H1 (cell line): Measurements from ENCODE around the gene BCO1. TPM values are rescaled to one million over a fixed set of nuclear protein-coding genes. Genes with fewer than 3 reads are reported as not detected.

Experiments
- CTCF ChIA-PET: fragments of 300-600 bp; sonication (Branson Sonifier 250); formaldehyde crosslinking; loops from one replicate; lab custom pipeline; 2021; ENCODE audit not compliant: partially characterized antibody; lab: Charles Lee
- POLR2A ChIA-PET: fragments of 300-600 bp; sonication (Branson Sonifier 250); formaldehyde crosslinking; loops from one replicate; lab custom pipeline; 2021; ENCODE audit warnings: inconsistent platforms; ENCODE audit not compliant: partially characterized antibody; lab: Charles Lee
- DNase-seq, 2 experiments: peaks; one replicate each; pipeline versions ENCODE4 v3.0.0 to v3.0.0-alpha.2; 2010 to 2022; ENCODE audit warnings: low spot score in 2 of 2, low read depth in 1 of 2, mixed read lengths in 1 of 2
- FAIRE-seq: peaks from 2 replicates; lab custom pipeline; 2011; peaks lifted over from hg19 to GRCh38; lab: Jason Lieb, UNC
- H2AFZ ChIP-seq: 2 replicates; pipeline ENCODE4 v1.8.1; 2012; ENCODE audit warnings: low read length, inconsistent platforms
- H2AK5ac ChIP-seq: 2 replicates; pipeline ENCODE4 v1.6.1; 2013; ENCODE audit warnings: low read depth, low read length
- H2BK120ac ChIP-seq: replicated peaks from 2 replicates; pipeline ENCODE3; 2013; ENCODE audit warnings: low read depth, low read length, inconsistent platforms
- H2BK12ac ChIP-seq: 2 replicates; pipeline ENCODE4 v1.6.1; 2013; ENCODE audit warnings: low read depth, low read length
- H2BK15ac ChIP-seq: 2 replicates; pipeline ENCODE4 v1.6.1; 2013; ENCODE audit warnings: low read length
- H2BK20ac ChIP-seq: 2 replicates; pipeline ENCODE4 v1.6.1; 2013; ENCODE audit warnings: low read length
- H2BK5ac ChIP-seq: 2 replicates; pipeline ENCODE4 v1.6.1; 2013; ENCODE audit warnings: low read depth, low read length
- H3K14ac ChIP-seq: 2 replicates; pipeline ENCODE4 v1.6.1; 2013; ENCODE audit warnings: inconsistent platforms; ENCODE audit not compliant: insufficient read length
- H3K18ac ChIP-seq: 2 replicates; pipeline ENCODE4 v1.6.1; 2013; ENCODE audit warnings: low read length; ENCODE audit errors: extremely low read depth
- H3K23ac ChIP-seq: 2 replicates; pipeline ENCODE4 v1.6.1; 2013; ENCODE audit warnings: inconsistent platforms; ENCODE audit not compliant: insufficient read length
- H3K23me2 ChIP-seq: 2 replicates; pipeline ENCODE4 v1.6.1; 2013; ENCODE audit warnings: low read depth, low read length
- H3K27ac ChIP-seq: 2 replicates; pipeline ENCODE4 v1.6.1; 2011; ENCODE audit warnings: low read depth, low read length, inconsistent platforms
- H3K27me3 ChIP-seq, 4 experiments: replicated peaks in 1 of 4; 1 replicate in 1 of 4; 2 replicates in 3 of 4; pipeline versions ENCODE4 v1.6.1 to v1.8.1; 2011 to 2013; ENCODE audit warnings: low read length in 3 of 4, mild to moderate bottlenecking in 3 of 4, inconsistent platforms in 2 of 4, mixed read lengths in 2 of 4, moderate library complexity in 1 of 4; ENCODE audit not compliant: control insufficient read depth in 3 of 4, insufficient read depth in 3 of 4; ENCODE audit errors: extremely low read depth in 1 of 4
- H3K36me3 ChIP-seq, 4 experiments: 2 replicates each; pipeline versions ENCODE4 v1.6.1 to v1.8.1; 2011 to 2013; ENCODE audit warnings: mild to moderate bottlenecking in 4 of 4, low read length in 3 of 4, moderate library complexity in 2 of 4, control low read depth in 1 of 4, inconsistent platforms in 1 of 4; ENCODE audit not compliant: insufficient read depth in 4 of 4, control insufficient read depth in 2 of 4
- H3K4ac ChIP-seq: replicated peaks from 2 replicates; pipeline ENCODE3; 2013; ENCODE audit warnings: low read length, low read depth, mixed read lengths, inconsistent platforms; ENCODE audit not compliant: insufficient read length
- H3K4me1 ChIP-seq, 4 experiments: replicated peaks in 1 of 4; 1 replicate in 1 of 4; 2 replicates in 3 of 4; pipeline versions ENCODE4 v1.6.1 to v1.8.1; 2011 to 2013; ENCODE audit warnings: low read length in 3 of 4, inconsistent platforms in 2 of 4, mixed read lengths in 1 of 4; ENCODE audit not compliant: insufficient read depth in 4 of 4, control insufficient read depth in 3 of 4
- H3K4me2 ChIP-seq, 2 experiments: 2 replicates each; pipeline versions ENCODE4 v1.6.1 to v1.8.1; 2011 to 2013; ENCODE audit warnings: low read depth in 2 of 2, low read length in 2 of 2, control low read depth in 1 of 2, inconsistent platforms in 1 of 2, mild to moderate bottlenecking in 1 of 2; ENCODE audit not compliant: insufficient read depth in 1 of 2
- H3K4me3 ChIP-seq, 4 experiments: fragments of 200-600, 300-600 bp in 1 of 4; sonication (generic), shearing (Covaris generic), sonication (Bioruptor Twin) in 1 of 4; 2 replicates each; pipeline versions ENCODE4 v1.5.1 to v1.8.1; 2011 to 2016; ENCODE audit warnings: low read length in 4 of 4, low read depth in 3 of 4, control low read depth in 2 of 4, inconsistent platforms in 2 of 4, mild to moderate bottlenecking in 2 of 4, mixed read lengths in 1 of 4, moderate library complexity in 1 of 4; ENCODE audit not compliant: insufficient read depth in 2 of 4; ENCODE audit errors: extremely low read depth in 1 of 4
- H3K56ac ChIP-seq: replicated peaks from 2 replicates; pipeline ENCODE3; 2013; ENCODE audit warnings: low read depth, mild to moderate bottlenecking, mixed read lengths, low read length, inconsistent platforms; ENCODE audit not compliant: insufficient read length
- H3K79me1 ChIP-seq: 2 replicates; pipeline ENCODE4 v1.6.1; 2013; ENCODE audit warnings: low read depth, low read length, control low read depth
- H3K79me2 ChIP-seq, 2 experiments: 2 replicates each; pipeline versions ENCODE4 v1.6.1 to v1.8.1; 2012 to 2013; ENCODE audit warnings: low read length in 2 of 2, mild to moderate bottlenecking in 2 of 2, inconsistent platforms in 1 of 2; ENCODE audit not compliant: insufficient read depth in 2 of 2, control insufficient read depth in 1 of 2
- H3K9ac ChIP-seq, 4 experiments: replicated peaks in 1 of 4; 1 replicate in 1 of 4; 2 replicates in 3 of 4; pipeline versions ENCODE4 v1.6.1 to v1.8.1; 2011 to 2013; ENCODE audit warnings: low read depth in 3 of 4, low read length in 3 of 4, control low read depth in 2 of 4, mild to moderate bottlenecking in 2 of 4, moderate library complexity in 2 of 4, inconsistent platforms in 1 of 4; ENCODE audit errors: extremely low read depth in 1 of 4
- H3K9me3 ChIP-seq, 2 experiments: 2 replicates each; pipeline versions ENCODE4 v1.6.1 to v1.8.1; 2012 to 2013; ENCODE audit warnings: mild to moderate bottlenecking in 2 of 2, moderate library complexity in 2 of 2, control low read depth in 1 of 2, inconsistent platforms in 1 of 2, low read depth in 1 of 2, low read length in 1 of 2, mixed read lengths in 1 of 2; ENCODE audit not compliant: insufficient read depth in 2 of 2
- H4K20me1 ChIP-seq, 2 experiments: replicated peaks in 1 of 2; 2 replicates each; pipeline versions ENCODE3 to v1.8.1; 2011 to 2013; ENCODE audit warnings: inconsistent platforms in 2 of 2, low read length in 2 of 2, mild to moderate bottlenecking in 1 of 2; ENCODE audit not compliant: insufficient read depth in 2 of 2, control insufficient read depth in 1 of 2
- H4K5ac ChIP-seq: 2 replicates; pipeline ENCODE4 v1.6.1; 2013; ENCODE audit warnings: low read length, low read depth, mixed read lengths, inconsistent platforms; ENCODE audit not compliant: insufficient read length
- H4K8ac ChIP-seq: 2 replicates; pipeline ENCODE4 v1.8.0; 2013; ENCODE audit warnings: mild to moderate bottlenecking, moderate library complexity, low read length, inconsistent platforms; ENCODE audit not compliant: insufficient read depth; ENCODE audit errors: extremely low read depth
- H4K91ac ChIP-seq: replicated peaks from 2 replicates; pipeline ENCODE3; 2013; ENCODE audit warnings: low read length, mixed read lengths, inconsistent platforms; ENCODE audit not compliant: insufficient read length
- CTCF ChIP-seq, 3 experiments: IDR thresholded peaks; 1 replicate in 2 of 3; 2 replicates in 1 of 3; pipeline versions ENCODE4 v1.5.1 to v1.6.1; 2011; ENCODE audit warnings: low read length in 3 of 3, mild to moderate bottlenecking in 3 of 3, inconsistent platforms in 2 of 3, low read depth in 1 of 3, moderate library complexity in 1 of 3; ENCODE audit not compliant: insufficient read depth in 1 of 3; ENCODE audit errors: control extremely low read depth in 1 of 3
- NRF1 ChIP-seq: IDR thresholded peaks from 2 replicates; pipeline ENCODE4 v1.6.1; 2011; ENCODE audit warnings: mild to moderate bottlenecking, low read depth, low read length, improper control_type of control experiment
- POLR2A ChIP-seq, 2 experiments: IDR thresholded peaks; 1 replicate in 1 of 2; 2 replicates in 1 of 2; pipeline ENCODE4 v1.6.1; 2011; ENCODE audit warnings: low read depth in 2 of 2, low read length in 2 of 2, mild to moderate bottlenecking in 2 of 2; ENCODE audit errors: control extremely low read depth in 1 of 2
- RAD21 ChIP-seq, 2 experiments: IDR thresholded peaks in 1 of 2; conservative IDR thresholded peaks in 1 of 2; 2 replicates each; pipeline ENCODE4 v1.6.1; 2011; ENCODE audit warnings: low read depth in 2 of 2, low read length in 2 of 2, improper control_type of control experiment in 1 of 2, inconsistent platforms in 1 of 2, mild to moderate bottlenecking in 1 of 2, moderate library complexity in 1 of 2
- RFX5 ChIP-seq: IDR thresholded peaks from 2 replicates; pipeline ENCODE4 v1.6.1; 2011; ENCODE audit warnings: low read depth, low read length, improper control_type of control experiment, borderline replicate concordance
- TAF7 ChIP-seq: optimal IDR thresholded peaks from 2 replicates; pipeline ENCODE3; 2011; ENCODE audit warnings: low read depth, mild to moderate bottlenecking, inconsistent platforms, low read length, moderate library complexity, borderline replicate concordance
- WGBS, 2 experiments: shearing (Covaris generic) in 1 of 2; methylation state at CpG; one replicate each; pipeline versions ENCODE4 v1.1.6 to v1.1.7; 2013 to 2015; ENCODE audit warnings: low lambda C conversion rate in 2 of 2, mixed read lengths in 2 of 2, inconsistent platforms in 1 of 2, low coverage in 1 of 2, missing lambda C conversion rate in 1 of 2; ENCODE audit not compliant: insufficient replicate concordance in 2 of 2, insufficient coverage in 1 of 2, insufficient read length in 1 of 2; ENCODE audit errors: extremely low coverage in 1 of 2, missing lambda C conversion rate in 1 of 2; 5-methylcytosine and 5-hydroxymethylcytosine counted together
- polyA plus RNA-seq, 7 experiments: library from polyadenylated mRNA; depleted of rRNA in 3 of 7; stranded (reverse) in 5 of 7; unstranded in 2 of 7; fragments of >200 nt in 5 of 7; fragments of 200-250 nt in 2 of 7; gene quantifications; 1 replicate in 5 of 7; 2 replicates in 1 of 7; 4 replicates in 1 of 7; pipeline versions ENCODE4 v1.2.1 to v1.2.3, GENCODE V29; 2011 to 2013; ENCODE audit warnings: missing spikeins in 2 of 7, mixed read lengths in 2 of 7
- total RNA-seq: library from RNA; stranded (reverse); fragmentation: NEBNext Ultra II Directional; extraction: Animal tissue kit (Norgen Biotek cat#: 25700); gene quantifications from 2 replicates; pipeline ENCODE4 v1.2.1, GENCODE V29; 2021

BCO1 gene
- total and polyA plus RNA-seq, 2 of the 8 experiments (the other 6 are each of a cell fraction or from before 2014, with no cell fraction given) = 0.21 TPM; not detected in 1

GRCh38 chr16:81232740-81233367 is 5.6 kb upstream of the BCO1 start:
- Histone ChIP-seq H3K14ac (no peak overlapping the region), H2BK5ac (no peak overlapping the region), H3K27ac (no peak overlapping the region), H3K9ac (no peak overlapping the region), H3K79me1 (no peaks in the 10 kb centered on the region), H3K9me3 (no peaks in the 10 kb centered on the region), H3K23me2 (no peaks in the 10 kb centered on the region), H3K4me1 (peaks cover 0 to 3% (median 1%) of the 10 kb centered on the region in 4 experiments; a peak in 4 of 7 replicates), H3K4me2 (no peak overlapping the region), H4K91ac (no peak overlapping the region), H4K5ac (no peak overlapping the region), H3K4me3 (no peak overlapping the region), H4K8ac (no peak overlapping the region), H2BK12ac (no peak overlapping the region), H3K79me2 (no peaks in the 10 kb centered on the region), H2AK5ac (no peak overlapping the region), H3K23ac (no peak overlapping the region), H3K56ac (no peak overlapping the region), H2BK120ac (no peak overlapping the region), H3K4ac (no peak overlapping the region), H2BK15ac (no peak overlapping the region), H3K18ac (no peak overlapping the region), H3K36me3 (no peaks in the 10 kb centered on the region), H3K27me3 (0 out of 7 replicates have a peak, but pooled peaks cover 0 to 2% (median 0%) of the 10 kb centered on the region in 4 experiments), H4K20me1 (no peaks in the 10 kb centered on the region), H2AFZ (0 out of 2 replicates have a peak overlapping the region, but pooled peaks have one; percentile 11), H2BK20ac (no peak overlapping the region)
- ChIA-PET POLR2A (no interaction called here), CTCF (interaction anchor here (1.2 kb wide), 1 partner anchor 12 kb away, joined by 3 read pairs; no protein-coding TSS in a partner anchor)
- DNase-seq (no peak), FAIRE-seq (no peak)
- 93% methylated on average over 8 of the region's 8 CpGs; no CpG with 5 or more reads in 1 of the 2 experiments for WGBS, 2 experiments
- TF ChIP-seq NRF1 (no peak), RAD21 (IDR thresholded peaks at IDR 0.05 in 1 of 2, conservative IDR thresholded peaks at IDR 0.05 in 1 of 2; ENCODE audit: low read depth in 2 of 2, low read length in 2 of 2) (no peak), RFX5 (no peak), TAF7 (no peak), CTCF (IDR thresholded peaks at IDR 0.05; ENCODE audit: control extremely low read depth in 1 of 3, insufficient read depth in 1 of 3, low read depth in 1 of 3, low read length in 3 of 3) (no peak), POLR2A (IDR thresholded peaks at IDR 0.05; ENCODE audit: control extremely low read depth in 1 of 2, low read depth in 2 of 2, low read length in 2 of 2) (no peak)
